NCI-H2029 (cell line): Measurements from ENCODE around the gene APBB2.

Experiments used
- DNase-seq: peaks from one replicate; lab custom pipeline; 2025; lab: John Stamatoyannopoulos, UW

Gene APBB2

DNA sequence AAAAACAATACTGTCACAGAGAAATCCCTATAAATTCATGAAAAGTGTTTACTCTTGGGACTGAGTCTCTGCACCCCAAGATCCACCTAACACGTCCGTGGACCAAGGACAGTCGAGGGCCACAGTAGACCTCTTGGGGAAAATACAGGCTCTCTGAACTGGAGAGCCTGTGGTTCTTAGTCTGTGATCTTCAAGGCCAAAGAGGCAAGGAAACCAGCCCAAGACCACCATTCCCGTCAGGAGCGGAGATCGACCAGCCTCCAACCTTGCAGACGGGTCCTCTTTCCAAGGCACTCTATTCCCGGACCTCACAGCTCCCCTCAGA is 1.6 kb upstream of the APBB2 start:
- no peak for DNase-seq

DNA sequence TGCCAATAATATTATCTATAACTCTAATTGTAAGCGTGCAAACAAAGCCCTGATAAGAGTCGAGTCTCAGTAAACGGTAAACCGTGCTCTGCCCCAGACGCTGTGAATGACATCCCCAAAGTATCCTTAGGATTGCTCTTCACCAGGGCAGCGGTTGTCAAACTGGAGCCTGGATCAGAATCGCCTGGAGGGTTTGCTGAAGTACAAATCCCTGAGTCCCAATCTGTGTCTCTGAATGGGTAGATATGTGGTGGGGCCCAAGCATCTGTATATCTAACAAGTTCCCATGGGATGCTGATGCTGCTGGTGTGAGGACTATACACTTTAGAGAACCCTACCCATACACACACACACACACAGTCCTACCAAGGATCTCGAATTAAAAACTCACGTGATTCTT is 813 bp upstream of the APBB2 start:
- DNase-seq = no peak

DNA sequence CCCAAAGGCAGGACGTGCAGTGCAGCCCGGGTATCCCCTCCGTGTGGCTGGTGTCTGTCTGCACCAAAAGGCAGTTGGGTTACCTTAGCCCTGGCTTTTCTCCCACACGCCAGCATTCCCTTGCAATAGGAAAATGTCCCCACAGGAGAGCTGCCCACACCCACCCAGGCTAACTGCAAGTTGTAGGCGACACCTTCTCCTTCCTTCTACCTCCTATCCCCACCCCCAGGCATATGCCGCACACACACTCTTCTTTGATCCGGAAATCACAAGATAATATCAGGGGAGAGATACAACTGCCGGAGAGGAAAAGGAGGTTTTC is 444 bp upstream of the APBB2 start:
- peak; percentile 39 for DNase-seq

DNA sequence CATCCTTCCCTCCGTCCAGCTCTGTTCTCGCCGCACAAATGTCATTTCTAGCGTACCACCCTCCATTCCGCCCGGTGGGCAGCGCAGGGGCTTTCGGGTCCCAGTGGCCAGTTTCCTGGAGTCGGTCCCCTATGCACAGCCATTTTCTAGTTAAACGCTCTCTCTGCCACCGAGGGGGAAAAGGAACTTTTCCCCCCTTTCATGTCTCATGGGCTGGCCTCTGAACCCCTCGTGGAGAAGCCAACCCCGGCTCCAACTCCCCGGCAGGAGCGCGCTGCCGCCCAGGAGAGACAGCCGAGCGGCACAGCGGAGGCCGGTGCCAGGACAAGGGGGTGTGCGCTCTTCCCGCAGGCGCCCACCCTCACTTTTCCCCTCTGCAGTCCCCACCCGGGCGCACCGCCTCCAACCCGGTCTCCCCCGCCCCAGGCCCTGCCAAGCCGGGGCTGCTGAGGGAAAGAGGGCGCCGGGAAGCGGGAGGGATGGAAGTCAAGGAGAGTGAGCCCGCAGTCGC is 662 bp downstream of the APBB2 start:
- DNase-seq = no peak

DNA sequence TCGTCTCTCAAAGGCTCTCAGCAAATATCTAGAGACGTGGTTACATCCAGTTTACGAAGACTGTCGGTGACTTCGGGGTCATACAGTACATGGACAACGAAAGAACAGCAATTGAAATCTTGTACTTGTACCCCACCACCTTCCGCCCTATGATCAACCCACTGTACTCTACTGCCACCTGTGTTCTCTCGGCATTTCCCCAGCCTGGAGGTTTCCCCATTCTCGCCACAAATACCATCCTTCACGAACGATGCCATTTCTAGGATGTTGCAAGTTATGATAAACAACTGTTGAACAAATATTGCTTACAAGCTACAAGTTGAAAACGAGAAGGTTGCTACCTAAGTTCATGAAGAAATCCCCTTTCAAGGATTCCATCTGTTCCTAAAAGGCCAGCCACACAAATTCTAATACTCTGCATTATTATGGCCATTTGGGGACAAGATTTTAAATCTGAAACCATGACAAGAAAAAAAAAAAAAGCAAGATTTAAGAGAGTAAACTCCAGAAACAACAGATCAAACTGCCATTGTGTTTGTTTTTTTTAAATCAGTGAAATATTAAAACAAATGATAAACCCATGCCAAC is 1.6 kb downstream of the APBB2 start:
- no peak for DNase-seq

DNA sequence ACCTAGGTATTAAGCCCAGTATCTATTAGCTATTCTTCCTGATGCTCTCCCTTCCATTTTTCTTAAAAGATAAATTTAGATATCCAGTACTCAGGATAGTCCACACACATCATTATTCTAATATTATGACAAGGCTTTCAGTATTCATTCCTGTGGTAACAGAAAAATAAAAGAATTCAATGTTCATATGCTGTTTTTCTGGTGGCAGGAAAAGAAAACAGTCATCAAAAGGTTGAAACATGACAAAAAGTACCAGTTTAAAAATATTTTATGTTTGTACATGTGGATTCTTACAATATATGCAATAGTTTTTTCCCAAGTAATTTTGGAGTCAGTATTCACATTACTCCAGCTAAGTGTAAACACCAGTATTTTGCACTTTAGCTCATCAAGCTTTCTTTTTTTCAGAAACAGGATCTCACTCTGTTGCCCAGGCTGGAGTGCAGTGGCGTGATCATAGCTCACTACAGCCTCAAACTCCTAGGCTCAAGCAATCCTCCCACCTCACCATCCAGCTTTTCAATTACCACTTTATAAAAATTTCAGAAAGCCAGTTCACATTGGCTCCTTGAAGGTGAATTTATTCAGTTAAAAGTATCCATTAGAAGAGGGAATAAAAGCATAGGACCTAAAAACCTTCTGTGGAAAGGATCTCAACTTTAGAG is 2.3 kb downstream of the APBB2 start:
- no peak for DNase-seq

DNA sequence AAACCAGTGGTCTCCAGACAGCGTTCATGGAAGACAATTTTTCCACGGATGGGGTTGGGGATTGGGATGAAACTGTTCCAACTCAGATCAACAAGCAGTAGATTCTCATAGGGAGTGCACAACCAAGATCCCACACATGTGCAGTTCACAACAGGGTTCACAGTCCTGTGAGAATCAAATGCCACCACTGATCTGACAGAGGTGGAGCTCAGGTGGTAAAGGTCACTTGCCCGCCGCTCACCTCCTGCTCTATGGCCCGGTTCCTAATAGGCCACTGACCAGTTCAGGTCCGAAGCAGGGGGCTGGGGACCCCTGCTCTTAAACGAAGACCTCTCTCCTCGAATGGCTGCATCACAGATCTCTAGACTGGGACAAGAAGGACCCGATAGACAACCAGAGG is 4.4 kb downstream of the APBB2 start:
- DNase-seq = no peak

DNA sequence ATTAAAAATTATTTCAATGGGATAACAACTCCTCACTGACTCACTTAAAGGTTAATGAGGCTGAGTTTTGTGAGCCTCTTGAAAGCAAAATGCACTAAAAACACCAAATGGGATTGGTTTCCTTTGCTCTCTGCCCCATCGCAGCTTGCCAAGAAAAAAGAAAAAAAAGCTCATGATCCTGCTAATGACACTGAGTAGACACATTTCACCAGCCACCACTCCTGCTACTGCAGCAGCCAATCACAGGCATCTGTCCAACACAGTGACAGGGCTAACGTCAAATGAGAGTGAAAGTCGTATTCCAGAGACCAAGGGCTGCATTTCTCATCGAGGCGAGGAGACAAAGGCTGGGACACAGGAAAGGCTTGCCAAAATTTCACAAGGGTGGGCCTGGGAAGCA is 5.2 kb downstream of the APBB2 start:
- no peak for DNase-seq

DNA sequence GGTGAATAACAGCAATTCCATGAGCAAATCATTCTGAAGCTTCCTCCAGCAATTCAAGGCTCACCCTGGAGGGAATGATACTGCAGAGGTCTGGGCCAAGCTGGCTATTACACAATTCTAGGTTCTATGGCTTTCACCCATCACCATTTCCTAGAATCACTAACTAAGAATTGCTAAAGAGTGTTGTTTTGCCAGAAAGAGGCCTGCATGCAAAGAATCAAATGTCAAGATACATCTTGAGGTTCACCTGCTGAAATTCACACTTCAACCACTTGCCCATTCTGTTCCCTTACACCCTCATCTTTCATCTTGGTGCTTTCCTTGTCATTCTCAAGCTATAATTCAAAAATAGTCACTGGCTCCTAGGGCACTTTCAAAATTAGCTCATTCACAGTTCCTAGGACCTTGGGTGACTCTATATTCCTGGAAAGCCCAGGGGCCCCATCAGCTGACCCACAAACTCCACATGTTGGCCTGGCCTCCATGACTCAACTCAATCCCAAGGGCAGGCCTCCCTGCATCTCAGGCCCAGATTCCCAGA is 7.0 kb downstream of the APBB2 start:
- DNase-seq = no peak

DNA sequence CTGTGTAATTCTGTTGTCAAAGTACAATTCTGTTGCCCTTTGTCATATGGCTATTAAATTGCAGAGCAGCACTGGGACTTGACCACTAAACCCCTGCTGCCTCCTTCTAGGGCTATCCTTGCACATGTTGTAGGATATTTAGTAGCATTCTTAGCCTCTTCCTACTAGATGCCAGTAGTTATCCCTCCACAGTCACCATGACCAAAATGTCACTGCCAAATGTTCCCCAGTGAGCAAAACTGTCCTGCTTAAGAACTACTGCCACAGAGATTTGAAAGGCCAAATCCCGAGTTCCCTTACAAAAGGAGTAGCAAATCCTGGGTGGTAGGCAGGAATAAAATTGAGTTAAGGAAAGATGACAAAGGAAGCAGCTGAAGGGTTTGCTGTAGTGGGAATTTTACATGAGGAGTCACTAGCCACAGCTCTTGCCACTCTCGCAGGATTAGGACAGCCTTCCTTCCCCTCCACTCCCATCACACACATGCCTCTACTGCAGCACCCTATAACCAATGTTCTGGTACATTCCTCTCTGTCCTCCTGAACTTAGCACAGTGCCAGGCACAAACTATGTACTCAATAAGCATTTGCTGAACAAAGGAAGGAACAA is 8.4 kb downstream of the APBB2 start:
- no peak for DNase-seq

DNA sequence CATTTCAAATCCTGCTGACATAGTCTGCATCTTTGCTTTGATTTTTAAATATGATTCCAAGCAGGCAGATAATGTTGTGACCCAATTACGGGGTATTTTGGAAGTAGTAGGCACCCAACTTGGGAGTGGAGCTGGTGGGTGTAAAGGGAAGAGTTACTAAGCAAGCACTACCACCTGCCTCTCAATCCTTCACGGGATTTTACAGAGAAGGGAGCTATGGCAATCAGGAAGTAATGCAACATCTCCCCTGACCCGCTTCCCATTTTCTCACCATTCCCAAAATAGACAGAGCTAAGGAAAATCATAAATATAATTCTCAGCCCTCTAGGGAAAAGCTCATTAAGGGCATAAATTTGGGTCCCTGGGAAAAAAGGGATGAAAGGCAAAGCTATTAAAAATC is 9.2 kb downstream of the APBB2 start:
- DNase-seq = no peak

DNA sequence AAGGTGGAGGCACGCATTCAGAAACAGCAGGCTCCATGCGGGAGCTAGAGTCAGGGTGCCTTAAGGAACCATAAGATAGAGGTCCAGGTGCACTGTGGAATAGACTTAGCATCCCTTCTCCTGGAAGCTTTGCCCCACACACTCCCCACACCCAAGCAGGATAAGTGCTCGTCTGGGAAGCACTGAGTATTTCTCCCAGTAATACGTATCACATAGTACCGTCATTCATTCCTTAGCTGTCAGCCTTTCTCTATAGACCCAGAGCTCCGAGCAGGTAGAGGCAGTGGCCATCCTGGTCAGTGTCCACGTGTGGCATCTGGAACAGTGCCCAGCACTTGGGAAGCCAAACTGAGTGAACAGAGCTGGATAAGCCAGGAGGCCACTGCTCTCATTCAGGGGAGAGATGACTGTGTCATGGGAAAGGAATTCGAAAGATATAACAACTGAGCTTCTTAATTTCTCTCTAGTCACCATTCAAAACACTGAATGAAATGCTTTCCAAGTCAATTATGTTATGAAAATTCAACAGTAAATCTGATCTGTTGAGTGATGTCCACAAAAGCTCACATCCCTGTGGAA is 9.9 kb downstream of the APBB2 start:
- DNase-seq = no peak

DNA sequence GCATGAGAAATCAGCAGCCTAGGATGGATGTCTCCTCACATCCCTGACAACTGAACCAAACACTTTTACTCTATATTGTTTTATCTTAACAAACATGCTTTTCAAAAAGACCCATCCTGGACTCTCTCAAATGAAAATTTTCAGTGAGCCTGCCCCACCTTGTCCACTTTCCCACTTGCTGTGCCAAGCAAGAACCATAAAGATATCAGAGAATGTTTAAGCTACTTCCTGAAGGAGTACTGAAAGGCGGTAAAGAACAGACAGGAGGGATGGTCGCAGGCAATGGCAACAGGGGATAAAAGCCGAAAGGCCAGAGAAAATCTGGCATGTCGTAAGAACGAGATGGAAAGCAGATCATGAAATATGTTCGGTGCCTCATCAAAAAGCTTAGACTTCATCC is 10.5 kb downstream of the APBB2 start:
- DNase-seq = no peak

DNA sequence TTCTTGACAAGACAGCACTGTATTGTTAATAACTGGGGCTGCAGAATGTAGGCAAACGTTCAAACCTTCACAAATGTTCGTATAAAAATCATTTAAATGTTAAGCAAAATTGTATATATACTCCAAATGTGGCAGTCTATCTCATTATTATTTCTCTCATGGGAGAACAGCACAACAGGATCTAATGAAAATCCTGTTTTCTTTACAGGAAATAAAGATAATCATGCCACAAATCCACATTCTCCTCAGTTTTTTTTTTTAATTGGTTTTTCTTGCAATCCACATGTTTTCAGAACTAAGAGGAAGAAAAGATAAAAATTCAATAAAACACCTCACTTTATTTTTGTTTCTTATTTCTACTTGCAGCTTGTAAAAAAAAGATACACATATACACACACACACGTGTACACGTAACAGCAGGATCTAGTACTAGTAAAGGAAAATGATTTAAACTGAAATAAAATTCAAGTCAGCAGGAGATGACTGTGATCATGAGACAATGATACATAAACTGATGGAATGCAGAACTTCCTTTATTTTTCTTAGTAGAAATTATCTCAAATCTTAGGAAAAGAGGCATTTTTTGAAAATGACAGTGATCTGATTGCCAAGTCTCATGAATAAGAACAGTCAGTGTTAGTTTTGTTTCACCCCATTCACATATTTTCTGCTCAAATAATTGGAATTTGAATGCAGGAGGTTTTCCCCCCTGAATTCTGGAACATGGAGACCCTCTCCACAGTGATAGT is 11.3 kb downstream of the APBB2 start:
- no peak for DNase-seq

DNA sequence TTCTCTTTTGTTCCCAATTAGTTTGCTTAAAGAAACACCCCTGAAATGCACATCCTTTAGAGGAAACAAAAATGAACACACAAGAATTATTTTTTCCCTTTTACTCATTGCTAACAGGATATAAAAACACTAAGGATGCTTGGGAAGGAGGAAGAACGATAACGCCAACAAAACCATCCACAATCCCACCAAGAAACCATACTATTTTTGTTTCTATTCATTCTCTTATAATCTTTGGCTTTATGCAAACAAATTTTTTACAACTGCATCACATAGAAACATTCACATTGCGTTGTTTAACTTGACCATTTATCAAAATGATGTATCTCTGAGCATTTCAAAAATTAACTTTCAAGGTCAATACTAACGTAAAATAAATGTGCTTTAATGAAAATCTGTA is 12.0 kb downstream of the APBB2 start:
- no peak for DNase-seq

DNA sequence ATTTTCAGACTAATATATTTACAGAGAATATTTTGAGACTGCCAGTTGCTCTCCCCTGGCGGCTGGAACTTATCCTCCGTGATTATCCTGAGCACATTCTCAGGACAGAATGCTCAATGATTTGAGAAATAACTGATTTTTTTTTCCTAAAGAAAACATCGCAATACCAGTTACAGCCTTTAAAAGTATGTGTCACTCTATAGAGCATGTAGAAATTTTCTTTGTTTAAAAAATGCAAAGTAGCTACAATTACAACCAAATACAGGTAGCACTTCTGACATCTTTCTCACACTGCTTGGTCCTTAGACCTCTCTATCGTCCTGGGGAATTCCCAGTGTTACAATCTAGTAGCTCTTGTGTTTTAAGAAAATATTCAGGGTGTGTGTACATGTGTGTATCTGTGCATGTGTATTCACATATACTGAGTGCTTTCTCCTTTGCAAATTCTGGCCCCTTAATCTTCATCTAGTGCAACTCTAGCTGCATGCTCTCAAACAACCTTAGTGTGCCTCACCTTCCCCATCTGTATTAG is 13.8 kb downstream of the APBB2 start:
- DNase-seq = no peak

DNA sequence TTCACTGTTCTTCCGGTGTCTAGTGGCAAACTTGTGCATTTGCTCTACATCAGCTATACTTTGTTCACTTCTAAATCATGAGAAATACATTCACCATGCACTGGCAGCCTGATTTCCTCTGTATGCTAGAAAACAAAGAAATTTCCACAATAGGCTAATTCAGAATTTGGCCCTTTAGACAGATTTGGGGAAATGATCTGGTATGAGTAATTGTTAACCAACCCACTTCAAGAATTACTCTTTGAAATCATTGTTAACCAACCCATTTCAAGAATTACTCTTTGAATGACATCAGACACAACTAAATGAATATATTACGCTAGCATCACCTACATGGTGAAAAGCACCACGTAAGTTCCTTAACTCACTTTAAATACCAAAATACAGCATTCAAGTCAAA is 14.6 kb downstream of the APBB2 start:
- no peak for DNase-seq

DNA sequence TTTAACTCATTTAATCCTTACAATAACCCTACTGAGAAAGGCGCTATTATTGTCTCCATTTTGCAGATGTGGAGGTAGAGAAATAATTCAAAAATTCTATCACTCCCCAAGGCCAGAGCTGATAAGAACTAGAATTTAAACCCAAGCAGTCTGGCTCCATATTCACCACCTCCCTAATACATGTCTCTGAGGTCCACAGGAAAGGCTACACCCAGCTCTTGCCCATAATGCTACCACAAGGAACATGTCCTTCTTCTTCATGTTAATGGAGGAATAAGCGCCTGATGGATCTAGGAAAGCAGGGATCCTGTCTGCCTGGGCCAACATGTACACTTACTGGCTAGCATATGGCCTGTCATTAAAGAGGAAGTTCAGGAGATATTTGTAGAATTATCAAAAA is 16.3 kb downstream of the APBB2 start:
- DNase-seq = no peak

DNA sequence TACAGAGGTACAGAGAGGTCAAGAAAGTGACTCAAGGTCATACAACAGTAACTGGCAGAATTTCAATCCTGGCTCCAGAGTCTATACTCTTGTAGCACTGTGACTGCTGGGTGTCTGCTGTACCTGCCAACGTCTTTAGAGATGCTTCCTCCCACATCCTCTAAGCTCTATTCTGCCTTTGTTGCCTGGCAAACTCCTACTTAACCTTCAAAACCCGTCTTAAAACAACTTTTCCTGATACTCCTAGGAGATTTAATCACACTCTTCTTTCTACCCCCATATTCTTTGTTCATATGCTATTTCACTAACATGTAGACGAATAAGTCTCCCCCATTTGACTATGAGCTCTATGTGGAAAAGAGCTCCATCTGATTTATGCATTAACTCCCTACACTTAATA is 16.8 kb downstream of the APBB2 start:
- DNase-seq = no peak

DNA sequence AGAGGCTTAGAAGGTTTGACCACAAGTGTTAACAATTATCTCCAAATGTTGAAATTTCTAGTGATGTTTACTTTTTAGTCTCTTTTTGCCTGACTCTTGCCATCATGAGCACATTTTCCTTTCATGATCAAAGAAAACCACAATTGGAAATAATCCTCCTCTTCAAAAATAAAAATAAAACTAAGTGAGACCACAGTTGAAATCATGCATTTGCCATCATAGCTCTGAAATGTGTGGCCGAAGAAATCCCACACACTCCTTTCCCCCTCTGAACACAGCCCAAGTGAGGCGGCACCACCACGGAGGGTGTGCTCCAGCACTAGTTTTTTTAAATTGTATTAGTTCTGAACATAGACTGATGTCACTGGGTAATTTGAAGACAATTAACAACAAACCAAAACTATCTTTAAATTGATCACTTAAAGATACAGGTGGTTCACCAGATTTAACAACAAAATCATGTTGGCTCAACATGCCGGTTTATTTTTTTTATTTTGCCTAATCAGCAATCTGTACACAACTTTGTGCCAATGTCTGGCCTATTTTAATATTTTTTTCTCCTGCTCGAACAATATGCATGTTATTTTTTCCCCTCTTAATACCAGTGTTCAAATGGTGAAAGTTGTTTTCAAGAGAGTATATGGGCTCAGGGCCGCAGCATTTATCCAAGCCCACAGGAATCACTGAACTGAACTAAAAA is 17.6 kb downstream of the APBB2 start:
- DNase-seq = no peak

DNA sequence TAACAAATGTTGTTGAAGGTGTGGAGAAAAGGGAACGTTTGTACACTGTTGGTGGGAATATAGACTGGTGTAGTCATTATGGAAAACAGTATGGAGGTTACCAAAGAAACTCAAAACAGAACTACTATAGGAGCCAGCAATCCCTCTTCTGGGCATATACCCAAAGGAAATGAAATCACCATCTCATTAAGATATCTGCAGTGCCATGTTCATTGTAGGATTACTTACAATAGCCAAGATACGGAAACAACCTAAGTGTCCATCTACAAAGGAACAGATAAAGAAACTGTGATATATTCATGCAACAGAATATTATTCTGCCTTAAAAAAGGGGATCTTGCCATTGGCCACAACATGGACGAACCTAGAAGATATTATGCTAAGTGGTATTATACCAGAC is 22.2 kb downstream of the APBB2 start:
- DNase-seq = no peak

DNA sequence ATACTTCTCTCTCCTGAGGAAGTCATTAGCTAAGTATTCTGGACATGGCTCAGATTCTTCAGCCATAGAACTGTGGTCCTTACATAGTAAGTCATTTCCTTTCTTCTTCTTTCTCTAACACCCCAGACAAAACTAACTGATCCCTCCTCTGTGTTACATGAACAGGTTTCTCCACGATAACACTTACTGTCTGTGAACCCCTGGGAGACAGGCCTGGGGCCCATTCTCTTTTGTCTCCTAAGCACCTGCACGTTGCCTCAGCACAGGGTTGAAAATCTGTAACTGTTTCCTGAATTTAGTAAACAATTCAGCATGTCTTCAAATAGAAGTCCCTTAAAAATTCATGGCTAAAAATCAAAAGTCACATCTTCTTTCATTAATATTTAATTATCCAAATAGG is 24.7 kb downstream of the APBB2 start:
- no peak for DNase-seq
